Measurements from ENCODE around the gene INTS11. TPM values are rescaled to one million over a fixed set of nuclear protein-coding genes. Genes with fewer than 3 reads are reported as not detected.
A peak's percentile ranks its signal among the peaks of the same experiment; 100 is the strongest.

Gene INTS11
- total RNA-seq, 1 experiment from 2014 or later, result 254 TPM

DNA sequence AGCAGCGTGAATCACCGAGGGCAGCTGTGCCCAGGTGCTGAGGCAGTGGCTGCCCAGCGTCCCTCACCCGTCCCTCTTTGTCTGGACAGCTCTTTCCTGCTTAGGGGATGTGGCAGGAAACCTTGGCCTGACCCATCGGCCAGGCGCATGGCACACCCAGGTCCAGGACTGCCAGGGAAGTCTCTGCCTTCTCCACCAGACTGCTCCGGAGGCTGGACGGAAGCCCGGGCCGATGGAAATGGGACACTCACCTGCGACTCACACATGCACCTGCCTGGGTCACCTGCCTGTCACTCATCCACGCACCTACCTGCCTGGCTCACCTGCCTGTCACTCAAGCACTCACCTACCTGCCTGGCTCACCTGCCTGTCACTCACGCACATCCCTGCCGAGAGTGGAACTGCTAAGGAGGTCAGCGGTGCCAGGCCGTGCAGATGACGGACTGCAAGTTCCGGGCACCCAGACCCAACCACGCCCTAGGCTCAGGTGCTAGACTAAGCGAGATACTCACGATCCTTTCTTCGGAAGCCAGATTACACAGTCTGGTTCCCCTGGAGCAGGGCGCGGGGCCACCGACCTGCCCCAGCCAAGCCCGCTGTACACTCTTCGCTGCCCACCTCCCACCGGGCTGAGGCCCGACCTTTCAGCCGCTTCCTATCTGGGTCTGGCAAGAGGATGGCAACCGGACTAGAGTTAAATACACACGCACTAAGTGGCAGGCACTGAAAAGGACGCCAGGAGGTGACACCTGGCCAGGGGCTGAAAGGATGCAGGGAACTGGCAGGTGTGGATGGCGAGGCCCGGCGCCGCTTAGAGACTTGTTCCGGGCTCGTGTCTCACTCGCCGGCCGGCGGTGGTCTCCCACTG is 51.9 kb downstream of the INTS11 start:
- H3K4me3 ChIP-seq (ENCODE audit: low read length), result peak overlapping the region; percentile 96
- DNase-seq, result peak; percentile 97
- peaks cover 68% of the 10 kb centered on the region for H3K79me2 ChIP-seq (ENCODE audit: low read length)
- peak overlapping the region; percentile 90 for H3K27ac ChIP-seq (ENCODE audit: low read length)
- H4K20me1 ChIP-seq (ENCODE audit: low read length), result peaks cover 12% of the 10 kb centered on the region
- peaks cover 23% of the 10 kb centered on the region; the same call in 1 of the 2 replicates for H3K36me3 ChIP-seq (ENCODE audit: low read depth, low read length)
- TSS peak; percentile 94 for BruUV-seq (replicated peaks)
- CTCF ChIA-PET, result no interaction called here
- H2AFZ ChIP-seq (ENCODE audit: low read length), result no peak overlapping the region
- H3K9ac ChIP-seq (ENCODE audit: low read length), result peak overlapping the region; percentile 98
- H3K4me1 ChIP-seq (ENCODE audit: insufficient read depth, low read length), result peaks cover 29% of the 10 kb centered on the region
- TF ChIP-seq, protein P1, sequence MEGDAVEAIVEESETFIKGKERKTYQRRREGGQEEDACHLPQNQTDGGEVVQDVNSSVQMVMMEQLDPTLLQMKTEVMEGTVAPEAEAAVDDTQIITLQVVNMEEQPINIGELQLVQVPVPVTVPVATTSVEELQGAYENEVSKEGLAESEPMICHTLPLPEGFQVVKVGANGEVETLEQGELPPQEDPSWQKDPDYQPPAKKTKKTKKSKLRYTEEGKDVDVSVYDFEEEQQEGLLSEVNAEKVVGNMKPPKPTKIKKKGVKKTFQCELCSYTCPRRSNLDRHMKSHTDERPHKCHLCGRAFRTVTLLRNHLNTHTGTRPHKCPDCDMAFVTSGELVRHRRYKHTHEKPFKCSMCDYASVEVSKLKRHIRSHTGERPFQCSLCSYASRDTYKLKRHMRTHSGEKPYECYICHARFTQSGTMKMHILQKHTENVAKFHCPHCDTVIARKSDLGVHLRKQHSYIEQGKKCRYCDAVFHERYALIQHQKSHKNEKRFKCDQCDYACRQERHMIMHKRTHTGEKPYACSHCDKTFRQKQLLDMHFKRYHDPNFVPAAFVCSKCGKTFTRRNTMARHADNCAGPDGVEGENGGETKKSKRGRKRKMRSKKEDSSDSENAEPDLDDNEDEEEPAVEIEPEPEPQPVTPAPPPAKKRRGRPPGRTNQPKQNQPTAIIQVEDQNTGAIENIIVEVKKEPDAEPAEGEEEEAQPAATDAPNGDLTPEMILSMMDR (conservative IDR thresholded peaks at IDR 0.05; ENCODE audit: low read depth, low read length), result no peak
- TF ChIP-seq EZH2 (IDR thresholded peaks at IDR 0.05; ENCODE audit: low read length, unreplicated experiment) (no peak), EZH2phosphoT487 (IDR thresholded peaks at IDR 0.05; ENCODE audit: borderline replicate concordance, low read length) (no peak)
- no peaks in the 10 kb centered on the region for H3K27me3 ChIP-seq (ENCODE audit: low read length)
- peak overlapping the region; percentile 100 for H3K4me2 ChIP-seq (ENCODE audit: low read length)
- peak; percentile 64 for ATAC-seq
- peaks cover 3% of the 10 kb centered on the region for H3F3A ChIP-seq (ENCODE audit: low read length, unreplicated experiment)
- H3K9me2 ChIP-seq (replicated peaks; ENCODE audit: low read length), result no peaks in the 10 kb centered on the region
- H3K9me3 ChIP-seq (ENCODE audit: low read length), result no peaks in the 10 kb centered on the region
- POLR2A ChIA-PET (ENCODE audit: unreplicated experiment), result interaction anchor here (0.5 to 0.6 kb wide), 2 partner anchors 114 to 259 kb away, joined by 3 to 4 read pairs; partner anchors contain the start of gene ISG15
- intact Hi-C loops (cut with micrococcal nuclease), result no loop called here

DNA sequence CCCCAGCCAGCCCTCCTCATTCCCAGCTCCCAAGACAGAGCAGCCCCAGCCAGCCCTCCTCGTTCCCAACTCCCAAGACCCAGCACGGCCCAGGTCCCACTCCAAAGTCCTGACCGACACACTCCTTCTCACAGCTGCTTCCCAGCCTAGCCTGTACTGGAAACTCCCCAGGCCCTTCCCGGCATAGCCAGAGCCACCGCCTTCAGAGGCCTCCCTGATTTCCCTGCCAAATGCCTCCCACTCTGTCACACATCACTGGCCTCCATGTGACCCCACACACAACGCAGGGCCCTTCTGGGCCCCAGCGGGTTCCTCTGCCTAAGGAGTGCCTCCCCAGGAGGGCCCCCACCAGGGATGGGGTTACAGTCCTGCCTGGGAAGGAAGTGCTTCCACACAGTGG is 53.6 kb downstream of the INTS11 start:
- CTCF ChIA-PET, result no interaction called here
- no peak for ATAC-seq
- no peaks in the 10 kb centered on the region for H3K27me3 ChIP-seq (ENCODE audit: low read length)
- peaks cover 33% of the 10 kb centered on the region; the same call in 1 of the 2 replicates for H3K36me3 ChIP-seq (ENCODE audit: low read depth, low read length)
- H4K20me1 ChIP-seq (ENCODE audit: low read length), result peaks cover 12% of the 10 kb centered on the region
- peaks cover 3% of the 10 kb centered on the region for H3F3A ChIP-seq (ENCODE audit: low read length, unreplicated experiment)
- DNase-seq, result no peak
- peak overlapping the region; percentile 96; the same call in 1 of the 2 replicates for H3K4me3 ChIP-seq (ENCODE audit: low read length)
- H3K9ac ChIP-seq (ENCODE audit: low read length), result no peak overlapping the region
- POLR2A ChIA-PET (ENCODE audit: unreplicated experiment), result interaction anchor here (0.6 kb wide), 1 partner anchor 168 kb away, joined by 3 read pairs; no protein-coding TSS in a partner anchor
- H3K27ac ChIP-seq (ENCODE audit: low read length), result no peak overlapping the region
- BruUV-seq (replicated peaks), result no TSS peak
- no peak for TF ChIP-seq EZH2phosphoT487 (IDR thresholded peaks at IDR 0.05; ENCODE audit: borderline replicate concordance, low read length)
- H2AFZ ChIP-seq (ENCODE audit: low read length), result no peak overlapping the region
- H3K4me2 ChIP-seq (ENCODE audit: low read length), result peak overlapping the region; percentile 100
- peaks cover 34% of the 10 kb centered on the region for H3K4me1 ChIP-seq (ENCODE audit: insufficient read depth, low read length)
- no peaks in the 10 kb centered on the region for H3K9me3 ChIP-seq (ENCODE audit: low read length)
- peaks cover 79% of the 10 kb centered on the region for H3K79me2 ChIP-seq (ENCODE audit: low read length)
- no peaks in the 10 kb centered on the region for H3K9me2 ChIP-seq (replicated peaks; ENCODE audit: low read length)
- intact Hi-C loops (cut with micrococcal nuclease), result no loop called here

DNA sequence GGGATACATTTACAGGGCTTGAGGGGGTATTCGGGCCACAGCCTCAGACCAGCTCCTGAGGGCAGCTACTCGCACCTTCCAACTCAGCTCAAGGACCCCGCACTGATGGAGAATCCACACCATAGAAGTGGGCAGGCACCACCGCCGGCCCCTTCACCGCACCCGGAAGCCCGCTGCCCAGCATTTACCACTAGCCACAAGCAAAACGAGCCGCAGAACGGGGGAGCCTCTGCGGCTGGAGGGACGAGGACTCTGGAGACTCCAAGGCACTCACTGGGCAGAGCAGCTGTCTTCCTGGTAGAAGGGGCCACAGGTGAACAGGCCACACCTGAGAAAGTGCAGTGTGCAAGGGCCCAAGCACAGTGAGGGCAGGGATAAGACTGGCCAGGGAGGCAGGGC is 56.2 kb downstream of the INTS11 start:
- Histone ChIP-seq H3K9ac (ENCODE audit: low read length) (no peak overlapping the region), H3K27ac (ENCODE audit: low read length) (no peak overlapping the region)
- POLR2A ChIA-PET (ENCODE audit: unreplicated experiment), result no interaction called here

More for the DNA sequence above, 56.2 kb downstream of the INTS11 start:
- DNase-seq (no peak), ATAC-seq (no peak)
- BruUV-seq (replicated peaks), result no TSS peak
- H3K4me1 ChIP-seq (ENCODE audit: insufficient read depth, low read length), result peaks cover 43% of the 10 kb centered on the region
- no peak for TF ChIP-seq EZH2 (IDR thresholded peaks at IDR 0.05; ENCODE audit: low read length, unreplicated experiment)
- TF ChIP-seq, protein P1 (conservative IDR thresholded peaks at IDR 0.05; ENCODE audit: low read depth, low read length), result no peak
- TF ChIP-seq EZH2phosphoT487 (IDR thresholded peaks at IDR 0.05; ENCODE audit: borderline replicate concordance, low read length), result no peak
- H3K4me2 ChIP-seq (ENCODE audit: low read length), result no peak overlapping the region
- H3F3A ChIP-seq (ENCODE audit: low read length, unreplicated experiment), result peaks cover 3% of the 10 kb centered on the region
- CTCF ChIA-PET, result no interaction called here
- H3K4me3 ChIP-seq (ENCODE audit: low read length), result no peak overlapping the region
- no peak overlapping the region for H2AFZ ChIP-seq (ENCODE audit: low read length)
- peaks cover 12% of the 10 kb centered on the region for H4K20me1 ChIP-seq (ENCODE audit: low read length)
- no peaks in the 10 kb centered on the region for H3K9me3 ChIP-seq (ENCODE audit: low read length)
- peaks cover 46% of the 10 kb centered on the region for H3K36me3 ChIP-seq (ENCODE audit: low read depth, low read length)
- H3K9me2 ChIP-seq (replicated peaks; ENCODE audit: low read length), result no peaks in the 10 kb centered on the region
- H3K79me2 ChIP-seq (ENCODE audit: low read length), result peaks cover 80% of the 10 kb centered on the region
- intact Hi-C loops (cut with micrococcal nuclease), result no loop called here
- H3K27me3 ChIP-seq (ENCODE audit: low read length), result no peaks in the 10 kb centered on the region

Data from PC-3 (cell line).